HG03060 (cell line): ENCODE results near the gene FBXO2.

ENCODE experiments used
- ATAC-seq: cut with Tn5 transposase; IDR thresholded peaks from one replicate; pipeline ENCODE4 v1.9.1; 2021; ENCODE audit warnings: low read depth, moderate number of reproducible peaks; ENCODE audit not compliant: unreplicated experiment

Gene FBXO2

GRCh38 chr1:11682799-11683198 is 28.6 kb upstream of the FBXO2 start:
- no peak for ATAC-seq

GRCh38 chr1:11682287-11682771 is 28.1 kb upstream of the FBXO2 start:
- no peak for ATAC-seq

- no peak for ATAC-seq
Observed at GRCh38 chr1:11681071-11681771, 27.0 kb upstream of the FBXO2 start, which contains the start of gene MAD2L2. TSS of gene MAD2L2 (minus strand) at chr1:11681148. CDS start at chr1:11680601, 547 bp downstream.

GRCh38 chr1:11680270-11681070 is 26.2 kb upstream of the FBXO2 start:
- no peak for ATAC-seq

GRCh38 chr1:11678442-11678841 is 24.2 kb upstream of the FBXO2 start:
- ATAC-seq, result no peak

GRCh38 chr1:11676386-11677103 is 22.3 kb upstream of the FBXO2 start:
- ATAC-seq, result no peak

- ATAC-seq, result no peak
Observed at GRCh38 chr1:11675325-11675724, 21.1 kb upstream of the FBXO2 start.

GRCh38 chr1:11674488-11674887 is 20.3 kb upstream of the FBXO2 start:
- ATAC-seq, result no peak

- no peak for ATAC-seq
Observed at GRCh38 chr1:11673089-11673769, 19.0 kb upstream of the FBXO2 start.

GRCh38 chr1:11671544-11672286 is 17.5 kb upstream of the FBXO2 start:
- ATAC-seq, result no peak

GRCh38 chr1:11671205-11671543 is 16.9 kb upstream of the FBXO2 start:
- no peak for ATAC-seq

- no peak for ATAC-seq
Observed at GRCh38 chr1:11670747-11671146, 16.5 kb upstream of the FBXO2 start.

- ATAC-seq, result no peak
Observed at GRCh38 chr1:11668516-11668915, 14.3 kb upstream of the FBXO2 start.

- ATAC-seq, result no peak
Observed at GRCh38 chr1:11664336-11665065, 10.3 kb upstream of the FBXO2 start.

- no peak for ATAC-seq
Observed at GRCh38 chr1:11661103-11661502, 6.9 kb upstream of the FBXO2 start.

- ATAC-seq, result no peak
Observed at GRCh38 chr1:11659748-11660147, 5.5 kb upstream of the FBXO2 start.

GRCh38 chr1:11658542-11658941 is 4.3 kb upstream of the FBXO2 start:
- ATAC-seq, result no peak

GRCh38 chr1:11657654-11658053 is 3.4 kb upstream of the FBXO2 start:
- ATAC-seq, result no peak
